Fibroblast of peridontal ligament (primary cell): Measurements from ENCODE around the gene NXPE4.
"Not testable (repeated sequence)": the region's sequence is repeated elsewhere in the genome, so short reads cannot be mapped to it uniquely, and the experiment has no call there.

Experiments used
- DNase-seq: peaks from one replicate; pipeline ENCODE4 v3.0.0-alpha.2; 2010; ENCODE audit errors: extremely low read depth

The NXPE4 gene

DNA sequence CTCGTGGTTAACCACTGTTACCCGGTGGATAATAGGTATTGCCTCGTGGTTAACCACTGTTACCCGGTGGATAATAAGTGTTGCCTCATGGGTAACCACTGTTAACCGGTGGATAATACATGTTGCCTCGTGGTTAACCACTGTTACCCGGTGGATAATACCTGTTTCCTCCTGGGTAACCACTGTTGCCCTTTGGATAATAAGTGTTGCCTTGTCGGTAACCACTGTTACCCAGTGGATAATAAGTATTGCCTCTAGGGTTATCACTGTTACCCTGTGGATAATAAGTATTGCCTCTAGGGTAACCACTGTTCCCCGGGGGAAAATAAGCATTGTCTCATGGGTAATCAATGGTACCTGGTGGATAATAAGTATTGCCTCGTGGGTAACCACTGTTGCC is 15.0 kb upstream of the NXPE4 start:
- no peak for DNase-seq

GRCh38 chr11:114609429-114609828 is 13.8 kb upstream of the NXPE4 start:
- no peak for DNase-seq

DNA sequence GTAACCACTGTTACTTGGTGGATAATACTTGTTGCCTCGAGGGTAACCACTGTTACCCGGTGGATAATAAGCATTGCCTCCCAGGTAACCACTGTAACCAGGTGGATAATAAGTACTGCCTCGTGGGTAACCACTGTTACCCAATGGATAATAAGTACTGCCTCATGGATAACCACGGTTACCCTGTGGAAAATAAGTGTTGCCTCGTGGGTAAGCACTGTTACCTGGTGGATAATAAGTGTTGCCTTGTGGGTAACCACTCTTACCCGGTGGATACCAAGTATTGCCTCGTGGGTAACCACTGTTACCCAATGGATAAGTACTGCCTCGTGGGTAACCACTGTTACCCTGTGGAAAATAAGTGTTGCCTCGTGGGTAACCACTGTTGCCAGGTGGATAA is 13.0 kb upstream of the NXPE4 start:
- not testable (repeated sequence) for DNase-seq

DNA sequence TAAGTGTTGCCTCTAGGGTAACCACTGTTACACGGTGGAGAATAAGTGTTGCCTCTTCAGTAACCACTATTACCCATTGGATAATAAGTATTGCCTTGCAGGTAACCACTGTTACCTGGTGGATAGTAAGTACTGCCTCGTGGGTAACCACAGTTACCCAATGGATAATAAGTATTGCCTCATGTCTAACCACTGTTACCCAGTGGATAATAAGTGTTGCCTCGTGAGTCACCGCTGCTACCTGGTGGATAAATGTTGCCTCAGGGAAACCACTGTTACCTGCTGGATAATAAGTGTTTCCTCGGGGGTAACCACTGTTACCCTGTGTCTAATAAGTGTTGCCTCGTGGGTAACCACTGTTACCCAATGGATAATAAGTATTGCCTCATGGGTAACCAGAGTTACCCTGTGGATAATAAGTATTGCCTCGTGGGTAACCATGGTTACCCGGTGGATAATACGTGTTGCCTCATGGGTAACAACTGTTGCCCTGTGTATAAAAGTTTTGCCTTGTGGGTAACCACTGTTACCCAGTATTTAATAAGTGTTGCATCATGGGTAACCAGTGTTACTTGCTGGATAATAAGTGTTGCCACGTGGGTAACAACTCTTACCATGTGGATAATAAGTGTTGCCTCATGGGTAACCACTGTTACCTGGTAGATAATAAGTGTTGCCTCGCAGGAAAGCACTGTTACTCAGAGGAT is 12.3 kb upstream of the NXPE4 start:
- no peak for DNase-seq

GRCh38 chr11:114606802-114607075 is 11.2 kb upstream of the NXPE4 start:
- not testable (repeated sequence) for DNase-seq

- no peak for DNase-seq
Measured at GRCh38 chr11:114606003-114606801, 10.6 kb upstream of the NXPE4 start.

DNA sequence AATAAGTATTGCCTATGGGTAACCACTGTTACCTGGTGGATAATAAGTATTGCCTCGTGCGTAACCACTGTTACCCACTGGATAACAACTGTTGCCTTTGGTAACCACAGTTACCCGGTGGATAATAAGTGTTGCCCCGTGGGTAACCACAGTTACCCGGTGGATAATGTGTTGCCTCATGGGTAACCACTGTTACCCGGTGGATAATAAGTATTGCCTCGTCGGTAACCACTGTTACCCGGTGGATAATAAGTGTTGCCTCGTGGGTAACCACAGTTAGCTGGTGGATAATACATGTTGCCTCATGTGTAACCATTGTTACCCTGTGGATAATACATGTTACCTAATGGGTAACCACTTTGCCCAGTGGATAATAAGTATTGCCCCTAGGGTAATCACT is 9.8 kb upstream of the NXPE4 start:
- no peak for DNase-seq

DNA sequence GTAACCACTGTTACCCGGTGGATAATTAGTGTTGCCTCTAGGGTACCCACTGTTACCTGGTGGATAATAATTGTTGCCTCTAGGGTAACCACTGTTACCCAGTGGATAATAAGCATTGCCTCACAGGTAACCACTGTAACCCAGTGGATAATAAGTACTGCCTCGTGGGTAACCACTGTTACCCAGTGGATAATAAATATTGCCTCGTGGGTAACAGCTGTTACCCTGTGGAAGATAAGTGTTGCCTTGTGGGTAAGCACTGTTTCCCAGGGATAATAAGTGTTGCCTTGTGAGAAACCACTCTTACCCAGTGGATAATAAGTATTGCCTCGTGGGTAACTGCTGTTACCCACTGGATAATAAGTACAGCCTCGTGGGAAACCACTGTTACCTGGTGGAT is 9.3 kb upstream of the NXPE4 start:
- DNase-seq = no peak

DNA sequence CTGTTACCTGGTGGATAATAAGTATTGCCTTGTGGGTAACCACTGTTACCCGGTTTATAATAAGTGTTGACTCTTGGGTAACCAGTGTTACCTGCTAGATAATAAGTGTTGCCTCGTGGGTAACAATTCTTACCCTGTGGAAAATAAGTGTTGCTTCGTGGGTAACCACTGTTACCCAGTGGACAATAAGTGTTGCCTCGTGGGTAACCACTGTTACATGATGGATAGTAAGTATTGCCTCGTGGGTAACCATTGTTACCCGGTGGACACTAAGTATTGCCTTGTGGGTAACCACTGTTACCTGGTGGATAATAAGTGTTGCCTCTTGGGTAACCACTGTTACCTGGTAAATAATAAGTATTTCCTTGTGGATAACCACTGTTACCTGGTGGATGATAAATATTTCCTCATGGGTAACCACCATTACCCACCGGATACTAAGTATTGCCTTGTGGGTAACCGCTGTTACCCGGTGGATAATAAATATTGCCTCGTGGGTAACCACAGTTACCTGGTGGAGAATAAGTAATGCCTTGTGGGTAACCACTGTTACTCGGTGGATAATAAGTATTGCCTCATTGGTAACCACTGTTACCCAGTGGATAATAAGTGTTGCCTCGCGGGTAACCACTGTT is 8.7 kb upstream of the NXPE4 start:
- DNase-seq = no peak

DNA sequence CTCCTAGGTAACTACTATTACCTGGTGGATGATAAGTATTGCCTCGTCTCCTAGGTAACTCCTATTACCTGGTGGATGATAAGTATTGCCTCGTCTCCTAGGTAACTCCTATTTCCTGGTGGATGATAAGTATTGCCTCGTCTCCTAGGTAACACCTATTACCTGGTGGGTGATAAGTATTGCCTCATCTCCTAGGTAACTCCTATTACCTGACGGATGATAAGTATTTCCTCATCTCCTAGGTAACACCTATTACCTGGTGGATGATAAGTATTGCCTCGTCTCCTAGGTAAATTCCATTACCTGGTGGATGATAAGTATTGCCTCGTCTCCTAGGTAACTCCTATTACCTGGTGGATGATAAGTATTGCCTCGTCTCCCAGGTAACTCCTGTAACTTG is 7.6 kb upstream of the NXPE4 start:
- DNase-seq = not testable (repeated sequence)

- DNase-seq = no peak
Measured at GRCh38 chr11:114598461-114598860, 2.9 kb upstream of the NXPE4 start.

GRCh38 chr11:114596175-114596919 is 761 bp upstream of the NXPE4 start:
- DNase-seq = no peak

DNA sequence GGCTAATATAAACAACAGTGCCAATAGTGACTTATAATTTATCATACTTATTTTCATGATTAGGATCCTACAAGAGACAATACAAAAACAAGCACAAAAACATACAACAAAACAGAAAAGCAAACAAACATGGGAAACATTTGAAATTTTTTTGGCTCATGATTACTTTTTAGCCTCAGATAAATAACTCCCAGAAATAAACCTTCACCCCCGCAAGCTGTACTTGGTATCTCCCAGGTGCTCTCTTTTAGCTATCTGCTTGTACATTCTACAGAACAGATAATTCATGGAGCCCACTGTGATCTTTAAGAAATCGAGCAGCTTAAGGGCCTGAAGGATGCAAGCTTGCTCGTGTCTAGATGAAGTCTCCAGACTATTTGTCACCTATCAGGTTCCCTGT is 883 bp downstream of the NXPE4 start:
- DNase-seq = no peak

DNA sequence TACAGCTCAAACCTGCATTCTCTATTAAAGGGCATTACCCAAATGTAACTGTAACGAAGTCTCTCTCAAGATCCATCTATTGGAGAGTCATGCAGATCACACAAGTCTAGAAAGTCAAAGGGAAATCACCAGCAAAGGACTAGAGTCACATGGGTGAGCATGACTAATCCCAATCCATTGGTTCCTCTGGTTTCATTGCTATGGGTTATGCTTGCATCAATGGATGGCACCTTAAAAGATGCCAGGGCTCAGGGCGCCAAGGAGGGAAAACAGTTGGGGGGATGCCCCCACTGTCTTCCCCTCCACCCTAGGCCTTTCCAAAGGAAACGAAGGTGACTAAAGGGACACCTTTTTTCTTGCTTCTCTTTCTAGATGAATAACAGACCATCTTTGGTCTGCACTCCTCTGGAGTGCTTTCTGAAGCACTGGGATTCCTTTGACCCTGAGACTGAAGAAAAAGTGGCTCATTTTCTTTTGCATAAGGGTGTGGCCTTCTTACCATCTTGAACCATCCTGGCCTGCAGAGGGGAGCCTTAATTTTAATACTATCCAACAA is 8.1 kb downstream of the NXPE4 start:
- no peak for DNase-seq

DNA sequence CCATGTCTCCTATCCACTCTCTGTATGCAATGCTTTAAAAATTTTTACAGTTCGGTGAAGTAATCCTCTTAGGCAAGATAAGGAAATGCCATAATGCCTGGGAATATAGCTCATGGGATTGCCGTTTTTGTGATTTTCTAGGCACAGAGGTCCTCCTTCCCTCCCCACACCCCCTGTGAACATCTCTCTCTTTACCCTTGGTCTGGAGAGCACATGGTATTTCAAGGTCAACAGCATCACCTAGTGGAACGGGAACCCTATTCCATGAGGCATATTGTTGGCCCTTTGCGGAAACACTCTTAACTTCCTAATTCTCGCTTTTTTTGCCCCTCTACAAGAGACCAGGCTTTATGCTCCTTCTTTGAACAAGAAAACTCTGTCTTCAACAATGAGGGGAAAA is 8.8 kb downstream of the NXPE4 start:
- DNase-seq = peak; percentile 1

DNA sequence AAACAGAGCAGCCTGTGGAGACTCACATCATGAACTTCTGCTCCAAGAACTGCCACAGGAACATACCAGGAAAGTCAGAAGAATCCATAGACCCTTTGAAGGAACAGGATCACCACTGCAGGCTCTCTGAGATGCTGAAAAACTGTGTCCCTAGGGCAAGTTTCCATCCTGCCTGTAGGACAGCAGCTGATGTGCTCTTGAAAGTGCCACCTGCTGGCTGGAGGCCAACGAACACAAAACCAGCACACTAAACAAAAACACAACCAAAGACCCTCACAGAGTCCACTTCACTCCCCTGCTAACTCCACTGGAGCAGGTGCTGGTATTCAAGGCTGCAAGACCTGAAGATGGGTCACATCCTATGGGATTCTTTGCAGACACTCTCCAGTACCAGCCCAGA is 23.9 kb downstream of the NXPE4 start:
- no peak for DNase-seq

DNA sequence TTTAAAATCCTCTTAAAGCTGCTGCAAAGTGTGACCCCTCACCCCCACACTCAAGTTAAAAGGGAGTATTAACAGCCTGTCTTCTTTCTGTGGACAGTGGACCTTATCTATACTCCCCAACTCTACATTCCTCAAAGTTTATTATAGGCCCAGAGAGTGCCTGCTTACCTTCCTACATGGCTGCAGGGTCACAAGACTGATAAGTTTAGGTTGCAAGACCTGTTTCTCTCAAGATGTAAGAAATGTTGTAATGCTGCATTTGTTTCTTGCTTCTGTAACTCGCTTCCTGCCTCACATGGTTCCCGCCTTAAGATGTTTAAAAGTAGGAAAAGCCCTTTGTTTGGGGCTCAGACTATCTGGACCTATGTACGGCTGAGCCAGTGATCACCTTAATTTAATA is 25.8 kb downstream of the NXPE4 start:
- DNase-seq = no peak

GRCh38 chr11:114566276-114566675 is 29.3 kb downstream of the NXPE4 start:
- DNase-seq = no peak

GRCh38 chr11:114564831-114565230 is 30.8 kb downstream of the NXPE4 start:
- DNase-seq = no peak

DNA sequence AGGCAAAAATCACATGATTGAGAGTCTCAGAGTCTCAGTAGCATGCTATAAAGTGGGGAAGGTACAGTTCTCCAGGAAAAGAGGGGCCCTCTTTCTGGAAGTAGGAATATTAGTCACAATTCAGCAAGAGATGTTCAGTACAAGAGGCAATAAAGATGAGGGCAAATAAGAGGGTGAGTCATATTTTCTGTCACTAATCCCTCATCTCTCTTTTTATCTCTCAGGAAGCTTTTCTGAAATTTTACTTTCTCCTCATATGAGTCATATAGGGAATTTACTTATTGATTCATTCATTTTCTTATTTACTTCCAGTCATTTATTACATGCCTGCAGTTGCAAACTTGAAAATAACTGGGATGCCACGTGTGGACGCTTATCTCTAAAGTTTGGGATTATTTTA is 32.5 kb downstream of the NXPE4 start:
- DNase-seq = no peak

- DNase-seq = no peak
Measured at GRCh38 chr11:114562166-114562916, 33.2 kb downstream of the NXPE4 start.
